SKM-1 (cell line): ENCODE data around the gene ATOH8.

Experiments used
- DNase-seq: peaks from one replicate; lab custom pipeline; 2025; ENCODE audit not compliant: unreplicated experiment; lab: John Stamatoyannopoulos, UW

ATOH8 gene

DNA sequence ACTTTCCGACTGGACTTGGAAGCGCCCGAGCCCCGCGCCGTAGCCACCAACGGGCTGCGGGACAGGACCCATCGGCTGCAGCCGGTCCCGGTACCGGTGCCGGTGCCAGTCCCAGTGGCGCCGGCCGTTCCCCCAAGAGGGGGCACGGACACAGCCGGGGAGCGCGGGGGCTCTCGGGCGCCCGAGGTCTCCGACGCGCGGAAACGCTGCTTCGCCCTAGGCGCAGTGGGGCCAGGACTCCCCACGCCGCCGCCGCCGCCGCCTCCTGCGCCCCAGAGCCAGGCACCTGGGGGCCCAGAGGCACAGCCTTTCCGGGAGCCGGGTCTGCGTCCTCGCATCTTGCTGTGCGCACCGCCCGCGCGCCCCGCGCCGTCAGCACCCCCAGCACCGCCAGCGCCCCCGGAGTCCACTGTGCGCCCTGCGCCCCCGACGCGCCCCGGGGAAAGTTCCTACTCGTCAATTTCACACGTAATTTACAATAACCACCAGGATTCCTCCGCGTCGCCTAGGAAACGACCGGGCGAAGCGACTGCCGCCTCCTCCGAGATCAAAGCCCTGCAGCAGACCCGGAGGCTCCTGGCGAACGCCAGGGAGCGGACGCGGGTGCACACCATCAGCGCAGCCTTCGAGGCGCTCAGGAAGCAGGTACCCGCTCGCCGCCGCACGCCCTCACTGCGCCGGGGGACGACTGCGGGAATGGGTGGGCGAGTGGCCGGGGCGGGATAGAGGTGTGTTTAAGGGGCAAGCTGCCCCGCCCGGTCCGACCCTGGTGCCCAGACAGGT, 713 bp downstream of the ATOH8 start:
- DNase-seq: no peak

GRCh38 chr2:85755122-85756027, 1.6 kb downstream of the ATOH8 start:
- DNase-seq: no peak

- no peak for DNase-seq
These were observed 2.4 kb downstream of the ATOH8 start for GRCh38 chr2:85756195-85756594.

GRCh38 chr2:85756822-85757435, 3.1 kb downstream of the ATOH8 start:
- DNase-seq: no peak

- DNase-seq: no peak
These were observed 4.1 kb downstream of the ATOH8 start for GRCh38 chr2:85757860-85758259.

- no peak for DNase-seq
These were observed 4.8 kb downstream of the ATOH8 start for GRCh38 chr2:85758361-85759256.

DNA sequence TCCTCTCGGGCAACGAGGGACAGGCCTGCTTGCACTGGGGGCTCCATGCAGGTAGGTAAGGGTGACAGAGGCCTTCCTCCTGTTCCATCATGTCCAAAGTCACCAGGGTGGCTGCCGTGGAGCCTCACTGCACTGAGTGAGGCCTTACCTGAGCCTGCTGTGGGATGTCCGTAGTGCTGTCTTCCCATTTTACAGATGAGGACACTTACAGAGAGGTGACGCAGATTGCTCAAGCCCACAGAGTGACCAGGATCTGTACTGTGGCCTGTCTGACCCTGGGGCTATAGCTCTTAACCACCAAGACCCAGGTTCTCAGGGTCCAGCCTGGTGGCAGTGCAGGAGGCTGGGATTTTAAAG, 5.4 kb downstream of the ATOH8 start:
- DNase-seq: no peak

- DNase-seq: no peak
These were observed 6.6 kb downstream of the ATOH8 start for GRCh38 chr2:85760371-85760770.

- DNase-seq: no peak
These were observed 7.1 kb downstream of the ATOH8 start for GRCh38 chr2:85760872-85761271.

DNA sequence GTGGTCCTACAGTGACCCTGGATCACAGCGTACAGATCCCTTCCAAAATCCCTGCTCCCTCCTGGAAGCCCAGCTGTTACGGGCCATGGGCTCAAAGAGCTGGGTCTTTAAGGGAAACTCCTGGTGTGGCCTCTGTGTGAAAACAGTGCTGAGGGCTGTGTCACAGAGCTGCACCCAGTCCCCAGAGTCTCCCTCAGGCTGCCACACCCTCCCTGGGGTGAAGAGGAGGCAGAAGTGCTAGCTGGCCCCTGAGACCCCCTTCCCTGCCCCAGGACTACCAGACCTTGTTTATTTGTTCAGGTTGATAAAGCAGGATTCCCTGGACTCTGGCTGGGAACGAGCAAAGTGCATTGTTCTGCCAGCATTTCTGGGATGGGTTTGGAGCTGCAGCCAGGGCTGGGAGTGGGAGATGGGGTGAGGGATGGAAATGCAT, 7.7 kb downstream of the ATOH8 start:
- no peak for DNase-seq

GRCh38 chr2:85761946-85762345, 8.2 kb downstream of the ATOH8 start:
- no peak for DNase-seq

GRCh38 chr2:85763132-85763531, 9.3 kb downstream of the ATOH8 start:
- DNase-seq: no peak

- DNase-seq: no peak
These were observed 10.0 kb downstream of the ATOH8 start for GRCh38 chr2:85763831-85764230.

GRCh38 chr2:85765081-85765731, 11.4 kb downstream of the ATOH8 start:
- DNase-seq: no peak

DNA sequence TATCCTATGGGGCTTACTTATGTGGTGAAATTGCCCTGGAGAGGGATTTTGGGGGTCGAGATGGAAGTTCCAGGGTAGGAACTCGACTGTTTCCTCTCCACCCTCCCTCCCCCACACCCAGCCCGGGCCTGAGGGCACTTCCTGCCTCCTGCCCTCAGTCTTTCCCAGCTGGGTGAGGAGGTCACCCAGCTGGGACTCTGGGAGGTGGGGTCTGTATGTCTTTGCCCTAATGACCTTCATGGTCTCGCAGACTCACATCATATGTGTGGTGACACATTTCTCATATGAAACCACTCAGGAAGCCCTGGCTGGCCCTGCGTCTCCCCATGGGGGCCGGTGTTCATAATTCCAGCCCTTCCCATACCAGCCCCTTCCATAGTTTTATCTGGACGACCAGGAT, 12.4 kb downstream of the ATOH8 start:
- DNase-seq: peak; percentile 58

- DNase-seq: no peak
These were observed 14.2 kb downstream of the ATOH8 start for GRCh38 chr2:85767803-85768665.

DNA sequence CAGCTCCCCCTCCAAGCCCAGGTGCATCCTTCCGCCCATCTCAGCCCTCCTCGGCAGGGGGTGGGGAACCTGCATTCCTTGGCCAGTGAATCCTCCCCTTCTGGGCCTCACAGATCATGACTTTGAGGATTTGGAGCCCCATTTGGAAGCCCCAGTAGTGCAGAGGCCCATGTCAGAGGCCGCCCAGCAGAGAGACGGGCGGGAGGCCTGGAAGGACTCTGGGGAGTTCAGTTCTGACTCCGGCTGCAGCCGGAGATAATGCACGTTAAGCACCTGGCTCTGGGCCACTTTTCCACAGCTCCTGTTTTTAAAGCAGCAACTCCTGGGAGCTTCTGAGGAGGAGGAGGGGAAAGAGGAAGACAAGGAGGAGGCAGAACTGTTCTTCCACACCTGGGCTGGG, 14.9 kb downstream of the ATOH8 start:
- no peak for DNase-seq

DNA sequence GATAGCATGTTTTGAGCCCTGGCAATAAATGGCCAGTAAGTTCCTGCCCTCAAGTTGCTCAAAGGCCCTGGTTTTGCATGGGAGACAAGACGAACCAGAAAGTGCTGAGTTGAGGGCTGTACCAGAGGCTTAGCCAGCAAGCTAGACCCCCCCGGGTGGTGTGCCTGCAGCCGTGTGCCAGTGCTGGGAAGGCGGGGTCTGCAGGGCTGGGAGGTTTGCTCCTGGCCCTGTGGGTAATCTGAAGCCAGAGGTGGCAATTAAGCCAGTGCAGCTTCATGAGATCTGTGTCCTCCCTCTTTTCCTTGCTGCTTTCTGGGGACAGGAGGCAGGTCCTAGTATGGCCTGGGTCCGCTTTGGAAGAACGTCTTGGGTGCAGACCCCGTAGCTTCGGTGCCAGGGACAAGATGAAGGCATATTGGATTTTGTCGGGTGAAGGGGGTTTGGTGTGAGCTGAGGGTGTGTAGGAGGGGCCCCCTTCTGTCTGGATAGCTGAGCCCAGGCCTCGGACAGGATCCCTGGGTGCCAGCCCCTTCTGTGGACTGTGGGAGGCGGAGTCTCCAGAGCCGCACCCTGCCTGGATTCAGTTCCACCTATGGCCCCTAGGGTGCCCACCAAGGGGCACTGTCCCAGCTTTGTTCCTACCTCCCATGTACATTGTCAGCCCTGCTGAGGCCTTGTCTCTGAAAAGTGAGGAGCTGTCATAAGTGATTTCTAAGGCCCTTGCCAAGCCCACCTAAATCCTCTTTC, 15.6 kb downstream of the ATOH8 start:
- DNase-seq: no peak

- no peak for DNase-seq
These were observed 16.2 kb downstream of the ATOH8 start for GRCh38 chr2:85769983-85770362.
